Parathyroid adenoma (tissue), 2 donors: ENCODE data around the gene FOXF2.

ENCODE experiments used
- H2AFZ ChIP-seq: fragments of 300-600 bp; sonication (generic); one replicate; pipeline ENCODE4 v1.7.0; 2017; ENCODE audit warnings: antibody characterized with exemption, mild to moderate bottlenecking
- H3K27ac ChIP-seq: fragments of 300-600 bp; sonication (generic); one replicate; pipeline ENCODE4 v1.7.0; 2017
- H3K27me3 ChIP-seq: fragments of 300-600 bp; sonication (generic); one replicate; pipeline ENCODE4 v1.7.0; 2017; ENCODE audit warnings: low read length; ENCODE audit not compliant: control insufficient read depth, insufficient read depth
- H3K36me3 ChIP-seq: fragments of 300-600 bp; sonication (generic); one replicate; pipeline ENCODE4 v1.7.0; 2017; ENCODE audit warnings: low read length; ENCODE audit not compliant: control insufficient read depth, insufficient read depth
- H3K4me1 ChIP-seq: fragments of 300-600 bp; sonication (generic); one replicate; pipeline ENCODE4 v1.7.0; 2017; ENCODE audit warnings: control low read depth
- H3K4me2 ChIP-seq: fragments of 300-600 bp; sonication (generic); one replicate; pipeline ENCODE4 v1.7.0; 2017; ENCODE audit warnings: low read length
- H3K4me3 ChIP-seq: fragments of 300-600 bp; sonication (generic); one replicate; pipeline ENCODE4 v1.7.0; 2017; ENCODE audit warnings: low read depth, low read length
- H3K79me2 ChIP-seq: fragments of 300-600 bp; sonication (generic); one replicate; pipeline ENCODE4 v1.7.0; 2017; ENCODE audit warnings: control low read depth
- H3K9ac ChIP-seq: fragments of 300-600 bp; sonication (generic); one replicate; pipeline ENCODE4 v1.7.0; 2017; ENCODE audit warnings: mild to moderate bottlenecking
- H3K9me3 ChIP-seq: fragments of 300-600 bp; sonication (generic); one replicate; pipeline ENCODE4 v1.7.0; 2017; ENCODE audit warnings: low read length; ENCODE audit not compliant: control insufficient read depth
- TF ChIP-seq, protein P1 (sequence below): fragments of 300-600 bp; sonication (generic); IDR thresholded peaks from one replicate; pipeline ENCODE4 v1.7.0; 2017; ENCODE audit warnings: antibody characterized with exemption, mild to moderate bottlenecking
- donor health status: primary hyperparathyroidism.

Gene FOXF2

DNA sequence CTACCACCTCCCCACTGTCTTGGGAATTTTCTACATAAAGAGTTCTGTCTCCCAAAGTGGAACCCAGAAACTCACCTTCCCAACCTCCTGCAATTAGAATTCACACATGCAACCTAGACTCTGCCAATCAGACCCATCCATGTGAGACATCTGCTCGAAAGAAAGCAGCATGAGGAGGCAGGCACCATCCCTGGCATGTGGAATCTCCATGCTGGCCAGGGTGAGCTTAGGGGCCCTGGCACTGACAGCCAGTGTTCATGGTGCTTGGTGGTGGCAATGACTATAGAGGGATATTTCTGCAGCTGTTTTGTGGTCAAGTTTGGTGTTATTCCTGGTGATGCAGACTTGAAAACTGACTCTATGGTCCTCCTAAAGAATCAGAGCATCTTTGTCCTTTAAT lies 17.4 kb upstream of the FOXF2 start:
- Histone ChIP-seq H3K4me1 (no peaks in the 10 kb centered on the region), H3K27me3 (no peaks in the 10 kb centered on the region), H3K79me2 (no peaks in the 10 kb centered on the region), H3K9ac (no peak overlapping the region), H2AFZ (no peak overlapping the region), H3K9me3 (no peaks in the 10 kb centered on the region), H3K36me3 (no peaks in the 10 kb centered on the region), H3K4me2 (no peak overlapping the region), H3K4me3 (no peak overlapping the region), H3K27ac (no peak overlapping the region)
- TF ChIP-seq, protein P1, sequence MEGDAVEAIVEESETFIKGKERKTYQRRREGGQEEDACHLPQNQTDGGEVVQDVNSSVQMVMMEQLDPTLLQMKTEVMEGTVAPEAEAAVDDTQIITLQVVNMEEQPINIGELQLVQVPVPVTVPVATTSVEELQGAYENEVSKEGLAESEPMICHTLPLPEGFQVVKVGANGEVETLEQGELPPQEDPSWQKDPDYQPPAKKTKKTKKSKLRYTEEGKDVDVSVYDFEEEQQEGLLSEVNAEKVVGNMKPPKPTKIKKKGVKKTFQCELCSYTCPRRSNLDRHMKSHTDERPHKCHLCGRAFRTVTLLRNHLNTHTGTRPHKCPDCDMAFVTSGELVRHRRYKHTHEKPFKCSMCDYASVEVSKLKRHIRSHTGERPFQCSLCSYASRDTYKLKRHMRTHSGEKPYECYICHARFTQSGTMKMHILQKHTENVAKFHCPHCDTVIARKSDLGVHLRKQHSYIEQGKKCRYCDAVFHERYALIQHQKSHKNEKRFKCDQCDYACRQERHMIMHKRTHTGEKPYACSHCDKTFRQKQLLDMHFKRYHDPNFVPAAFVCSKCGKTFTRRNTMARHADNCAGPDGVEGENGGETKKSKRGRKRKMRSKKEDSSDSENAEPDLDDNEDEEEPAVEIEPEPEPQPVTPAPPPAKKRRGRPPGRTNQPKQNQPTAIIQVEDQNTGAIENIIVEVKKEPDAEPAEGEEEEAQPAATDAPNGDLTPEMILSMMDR = no peak

DNA sequence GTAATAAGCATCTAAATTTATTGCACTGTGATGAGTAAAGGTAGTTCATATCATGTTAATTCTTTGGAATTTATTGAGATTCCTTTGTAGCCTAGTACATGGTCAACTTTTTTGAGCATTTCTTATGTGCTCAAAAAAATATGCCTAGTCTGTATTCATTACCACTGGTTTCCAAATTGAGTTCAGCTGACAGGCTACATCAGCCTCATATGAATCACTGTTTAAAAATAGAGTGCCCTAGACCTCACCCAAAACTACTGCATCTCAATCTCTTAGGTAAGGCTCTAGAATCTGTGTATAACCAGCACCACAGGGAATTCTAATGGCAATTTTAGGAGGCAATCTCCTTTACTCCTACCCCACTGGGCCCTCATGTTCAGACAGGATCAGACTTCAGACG lies 16.7 kb upstream of the FOXF2 start:
- Histone ChIP-seq H3K4me2 (no peak overlapping the region), H2AFZ (no peak overlapping the region), H3K27me3 (no peaks in the 10 kb centered on the region), H3K9me3 (no peaks in the 10 kb centered on the region), H3K36me3 (no peaks in the 10 kb centered on the region), H3K4me3 (no peak overlapping the region), H3K4me1 (no peaks in the 10 kb centered on the region), H3K27ac (no peak overlapping the region), H3K9ac (no peak overlapping the region), H3K79me2 (no peaks in the 10 kb centered on the region)
- TF ChIP-seq, protein P1 = no peak

- Histone ChIP-seq H3K36me3 (no peaks in the 10 kb centered on the region), H3K4me3 (no peak overlapping the region), H3K4me1 (no peaks in the 10 kb centered on the region), H3K9me3 (no peaks in the 10 kb centered on the region), H3K27ac (no peak overlapping the region), H3K9ac (no peak overlapping the region), H3K79me2 (no peaks in the 10 kb centered on the region), H2AFZ (no peak overlapping the region), H3K27me3 (peaks cover 10% of the 10 kb centered on the region), H3K4me2 (no peak overlapping the region)
- TF ChIP-seq, protein P1 = no peak
These were observed 12.7 kb upstream of the FOXF2 start for GRCh38 chr6:1376653-1377052.

DNA sequence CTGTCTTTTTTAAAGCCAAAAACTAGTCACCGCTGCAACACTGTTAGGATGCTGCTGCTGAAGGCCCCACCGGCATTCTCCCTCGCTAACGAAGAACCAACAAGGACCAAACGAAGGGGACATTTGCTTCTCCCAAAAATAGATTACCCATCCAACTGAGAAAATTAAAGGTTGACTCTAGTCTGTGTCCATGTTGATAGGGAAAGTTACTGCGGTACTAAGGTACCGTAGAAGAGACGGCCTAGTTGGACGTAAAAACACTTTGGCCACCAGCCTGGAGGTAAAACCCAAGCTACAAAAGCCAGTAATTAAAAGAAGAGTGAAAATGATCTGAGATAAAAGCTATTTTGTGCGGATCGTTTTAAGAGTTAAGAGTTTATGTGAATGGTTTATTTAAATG lies 11.8 kb upstream of the FOXF2 start:
- Histone ChIP-seq H3K9me3 (no peaks in the 10 kb centered on the region), H3K4me2 (no peak overlapping the region), H3K4me3 (no peak overlapping the region), H3K27me3 (peaks cover 10% of the 10 kb centered on the region), H2AFZ (no peak overlapping the region), H3K4me1 (no peaks in the 10 kb centered on the region), H3K27ac (no peak overlapping the region), H3K9ac (no peak overlapping the region), H3K36me3 (no peaks in the 10 kb centered on the region), H3K79me2 (no peaks in the 10 kb centered on the region)
- TF ChIP-seq, protein P1 = no peak

GRCh38 chr6:1378065-1379016 lies 11.0 kb upstream of the FOXF2 start:
- H3K27ac ChIP-seq = no peak overlapping the region
- peak overlapping the region; percentile 19 for H3K4me2 ChIP-seq
- H3K9me3 ChIP-seq = no peaks in the 10 kb centered on the region
- H3K27me3 ChIP-seq = peaks cover 10% of the 10 kb centered on the region
- TF ChIP-seq, protein P1 = no peak
- H3K4me3 ChIP-seq = no peak overlapping the region
- H3K79me2 ChIP-seq = no peaks in the 10 kb centered on the region
- no peak overlapping the region for H2AFZ ChIP-seq
- no peak overlapping the region for H3K9ac ChIP-seq
- no peaks in the 10 kb centered on the region for H3K4me1 ChIP-seq
- no peaks in the 10 kb centered on the region for H3K36me3 ChIP-seq
